T-helper 22 cell (primary cell): Measurements from ENCODE around the gene REL.
"Not testable (repeated sequence)": the region's sequence is repeated elsewhere in the genome, so short reads cannot be mapped to it uniquely, and the experiment has no call there.

Experiments
- DNase-seq: peaks from one replicate; pipeline ENCODE4 v3.0.0-alpha.2; 2020; ENCODE audit warnings: low read depth

Gene REL

GRCh38 chr2:60868589-60869273, 12.6 kb upstream of the REL start:
- no peak for DNase-seq

GRCh38 chr2:60872510-60872928, 8.9 kb upstream of the REL start:
- DNase-seq: no peak

- DNase-seq: no peak
These were observed 8.0 kb upstream of the REL start for GRCh38 chr2:60873381-60873780.

GRCh38 chr2:60875520-60875919, 5.9 kb upstream of the REL start:
- DNase-seq: no peak

- no peak for DNase-seq
These were observed 729 bp upstream of the REL start for GRCh38 chr2:60880643-60881046.

DNA sequence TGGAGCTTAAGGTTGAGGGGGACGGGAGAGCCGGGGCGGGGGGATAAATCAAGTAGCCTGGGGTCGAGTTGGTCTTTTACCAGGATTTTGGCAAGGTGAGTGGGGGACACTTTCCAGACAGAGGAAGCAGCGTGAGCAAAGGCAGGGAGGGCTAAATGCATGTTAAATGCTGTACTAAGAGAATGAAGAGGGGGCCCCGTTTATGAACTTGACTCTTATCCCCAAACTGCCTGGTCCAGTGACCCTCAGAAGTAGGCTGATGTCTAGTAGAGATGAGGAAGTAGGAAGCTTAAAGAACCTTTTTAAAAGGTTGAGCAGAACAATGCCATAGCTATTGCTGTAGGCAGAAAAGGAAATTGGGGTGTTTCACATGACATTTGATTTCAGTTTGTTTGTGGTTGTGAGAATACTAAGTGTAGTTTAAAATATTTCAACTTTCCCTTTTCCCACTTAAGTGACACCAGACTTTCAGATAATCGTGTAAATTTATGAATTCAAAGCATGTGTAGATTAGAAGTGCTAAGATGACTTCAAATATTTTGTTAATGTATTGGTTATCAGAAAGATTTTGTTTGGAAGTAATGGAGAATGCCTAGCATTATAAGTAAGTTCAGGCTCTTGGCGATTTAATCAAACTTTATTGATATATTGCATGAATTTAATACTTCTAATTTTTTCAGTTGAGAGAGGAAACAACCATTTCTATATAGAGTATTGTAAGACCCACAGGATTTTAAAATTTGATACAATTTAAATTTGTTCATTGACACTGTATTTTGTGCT, 1.8 kb downstream of the REL start:
- no peak for DNase-seq

- DNase-seq: no peak
These were observed 2.5 kb downstream of the REL start for GRCh38 chr2:60883896-60884295.

GRCh38 chr2:60884800-60885199, 3.4 kb downstream of the REL start:
- no peak for DNase-seq

DNA sequence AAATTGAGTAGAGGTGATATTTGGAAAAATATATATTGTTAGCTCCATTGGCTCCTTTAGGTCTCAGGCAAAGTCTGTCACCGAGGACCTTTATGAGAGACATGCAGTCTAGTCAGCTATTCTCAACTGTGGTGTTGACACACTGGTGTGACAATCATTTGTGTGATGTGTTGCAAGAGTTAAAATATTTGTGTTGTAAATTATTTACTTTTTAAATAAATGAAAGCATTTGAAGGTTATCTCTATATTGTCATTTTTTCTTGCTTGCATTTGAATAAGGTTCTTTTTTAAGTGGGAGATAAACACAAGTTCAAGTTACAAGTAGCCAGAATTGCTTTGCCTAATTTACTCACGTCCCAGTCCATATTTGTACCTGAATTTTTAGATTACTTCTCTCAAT, 4.3 kb downstream of the REL start:
- no peak for DNase-seq

GRCh38 chr2:60886991-60887390, 5.6 kb downstream of the REL start:
- no peak for DNase-seq

GRCh38 chr2:60888853-60889252, 7.5 kb downstream of the REL start:
- DNase-seq: no peak

- DNase-seq: not testable (repeated sequence)
These were observed 8.4 kb downstream of the REL start for GRCh38 chr2:60889581-60890392.

- no peak for DNase-seq
These were observed 9.0 kb downstream of the REL start for GRCh38 chr2:60890393-60890707.

- no peak for DNase-seq
These were observed 9.8 kb downstream of the REL start for GRCh38 chr2:60891180-60891579.

DNA sequence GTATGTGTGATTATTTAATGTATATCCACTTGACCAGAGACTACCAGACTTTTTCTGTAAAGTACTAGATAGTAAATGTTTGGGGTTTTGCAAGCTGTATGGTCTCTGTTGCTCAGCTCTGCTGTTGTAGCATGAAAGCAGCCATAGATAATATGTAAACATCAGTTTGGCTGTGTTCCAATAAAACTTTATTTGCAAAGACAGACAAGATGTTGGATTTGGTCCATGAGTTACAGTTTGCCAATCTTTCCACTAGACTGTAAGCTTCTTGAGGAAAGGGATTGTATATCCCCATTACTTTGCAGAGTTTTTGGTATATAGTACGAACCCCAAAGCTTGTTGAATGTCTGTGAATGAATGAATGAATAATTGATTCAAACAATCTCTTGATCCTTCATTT, 17.2 kb downstream of the REL start:
- DNase-seq: no peak

- DNase-seq: no peak
These were observed 18.0 kb downstream of the REL start for GRCh38 chr2:60899230-60899891.

DNA sequence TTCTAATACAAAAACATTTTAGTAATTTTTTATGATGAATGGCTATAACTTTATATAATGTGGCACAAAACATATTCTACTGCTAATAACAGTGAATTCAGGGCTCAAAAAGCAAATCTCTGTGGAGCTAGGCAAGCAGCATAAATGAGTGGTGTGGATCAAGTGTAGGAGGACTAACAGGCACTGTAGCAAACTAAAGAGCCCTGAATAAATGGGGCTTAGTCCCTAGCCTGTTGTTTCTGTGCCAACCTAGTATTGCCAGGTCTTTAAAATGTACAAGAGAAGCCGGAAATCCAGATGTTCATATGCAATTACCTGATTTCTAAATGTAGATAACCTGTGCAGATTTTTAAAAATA, 18.5 kb downstream of the REL start:
- no peak for DNase-seq

DNA sequence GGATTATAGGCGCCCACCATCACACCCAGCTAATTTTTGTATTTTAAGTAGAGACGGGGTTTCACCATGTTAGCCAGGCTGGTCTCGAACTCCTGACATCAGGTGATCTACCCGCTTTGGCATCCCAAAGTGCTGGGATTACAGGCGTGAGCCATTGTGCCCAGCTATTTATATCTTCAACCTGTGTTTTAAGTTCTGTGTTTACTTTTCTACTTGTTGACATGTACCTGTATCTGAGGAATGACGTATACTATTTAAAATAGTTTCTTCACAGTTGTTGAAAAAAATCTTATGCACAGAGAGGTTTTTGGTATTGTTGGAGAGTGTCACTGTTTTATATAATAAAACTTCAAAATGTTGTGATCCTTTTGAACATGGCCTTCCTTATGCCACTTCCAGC, 19.9 kb downstream of the REL start:
- not testable (repeated sequence) for DNase-seq

GRCh38 chr2:60905867-60906266, 24.5 kb downstream of the REL start:
- DNase-seq: not testable (repeated sequence)

DNA sequence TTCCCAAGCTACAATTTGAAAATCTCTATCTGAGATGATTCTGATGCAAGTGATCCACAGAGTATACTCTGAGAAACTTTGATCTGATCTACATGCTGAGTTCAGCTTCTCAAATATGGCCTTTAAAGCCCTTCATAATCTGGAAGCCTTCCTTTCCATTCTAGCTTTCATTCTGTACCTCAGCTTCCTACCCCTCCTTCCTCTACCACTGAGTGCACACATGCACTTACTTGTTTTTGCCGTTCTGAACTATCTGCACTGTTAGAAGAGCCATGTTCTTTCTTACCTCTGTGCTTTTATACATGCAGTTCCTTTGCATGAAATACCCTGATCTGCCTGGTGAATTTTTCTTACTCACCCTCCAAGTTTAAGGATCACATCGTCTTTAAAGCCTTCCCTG, 25.0 kb downstream of the REL start:
- no peak for DNase-seq

GRCh38 chr2:60907329-60907728, 26.0 kb downstream of the REL start:
- no peak for DNase-seq

- no peak for DNase-seq
These were observed 44.8 kb downstream of the REL start for GRCh38 chr2:60925994-60926740.
